ENCODE data around the gene GRM5.

DNA sequence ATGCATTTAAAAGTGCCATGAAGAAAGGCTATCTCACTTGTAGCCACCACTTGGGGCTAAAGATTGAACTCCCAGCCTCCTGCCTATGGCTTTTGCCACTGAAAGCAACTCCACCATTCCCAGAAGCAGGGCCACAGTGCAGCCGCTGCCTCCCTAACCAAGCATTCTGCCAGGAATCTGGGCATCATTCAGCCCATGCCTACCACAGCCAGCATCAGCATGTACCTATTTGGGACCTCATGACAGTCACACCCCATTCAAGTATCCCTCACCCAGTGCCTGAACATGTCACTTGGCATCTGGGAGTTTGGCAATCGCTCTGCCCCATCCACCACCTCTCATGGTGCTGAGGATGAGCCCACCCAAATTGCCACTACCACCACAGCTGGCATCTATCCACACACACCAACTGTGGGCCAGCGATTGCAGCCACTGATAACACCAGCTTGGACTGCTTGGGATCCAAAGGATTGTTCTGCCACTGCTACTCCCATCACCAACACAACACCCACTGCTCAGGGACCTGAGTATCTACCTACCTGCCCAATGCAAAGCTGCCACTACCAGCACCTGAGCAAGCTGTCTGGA is 234.4 kb downstream of the GRM5 start:
- TF ChIP-seq POLR2AphosphoS5 (IDR thresholded peaks at IDR 0.05; ENCODE audit: low read depth, low read length) (no peak), TAF1 (IDR thresholded peaks at IDR 0.05; ENCODE audit: borderline replicate concordance, insufficient read depth, low read length) (no peak), SIN3A (IDR thresholded peaks at IDR 0.05; ENCODE audit: borderline replicate concordance, insufficient read depth, low read length) (no peak), FOXP2 (optimal IDR thresholded peaks at IDR 0.05; ENCODE audit: borderline replicate concordance, extremely low read depth, extremely low read length, insufficient read depth) (no peak)
- TF ChIP-seq, protein P1, sequence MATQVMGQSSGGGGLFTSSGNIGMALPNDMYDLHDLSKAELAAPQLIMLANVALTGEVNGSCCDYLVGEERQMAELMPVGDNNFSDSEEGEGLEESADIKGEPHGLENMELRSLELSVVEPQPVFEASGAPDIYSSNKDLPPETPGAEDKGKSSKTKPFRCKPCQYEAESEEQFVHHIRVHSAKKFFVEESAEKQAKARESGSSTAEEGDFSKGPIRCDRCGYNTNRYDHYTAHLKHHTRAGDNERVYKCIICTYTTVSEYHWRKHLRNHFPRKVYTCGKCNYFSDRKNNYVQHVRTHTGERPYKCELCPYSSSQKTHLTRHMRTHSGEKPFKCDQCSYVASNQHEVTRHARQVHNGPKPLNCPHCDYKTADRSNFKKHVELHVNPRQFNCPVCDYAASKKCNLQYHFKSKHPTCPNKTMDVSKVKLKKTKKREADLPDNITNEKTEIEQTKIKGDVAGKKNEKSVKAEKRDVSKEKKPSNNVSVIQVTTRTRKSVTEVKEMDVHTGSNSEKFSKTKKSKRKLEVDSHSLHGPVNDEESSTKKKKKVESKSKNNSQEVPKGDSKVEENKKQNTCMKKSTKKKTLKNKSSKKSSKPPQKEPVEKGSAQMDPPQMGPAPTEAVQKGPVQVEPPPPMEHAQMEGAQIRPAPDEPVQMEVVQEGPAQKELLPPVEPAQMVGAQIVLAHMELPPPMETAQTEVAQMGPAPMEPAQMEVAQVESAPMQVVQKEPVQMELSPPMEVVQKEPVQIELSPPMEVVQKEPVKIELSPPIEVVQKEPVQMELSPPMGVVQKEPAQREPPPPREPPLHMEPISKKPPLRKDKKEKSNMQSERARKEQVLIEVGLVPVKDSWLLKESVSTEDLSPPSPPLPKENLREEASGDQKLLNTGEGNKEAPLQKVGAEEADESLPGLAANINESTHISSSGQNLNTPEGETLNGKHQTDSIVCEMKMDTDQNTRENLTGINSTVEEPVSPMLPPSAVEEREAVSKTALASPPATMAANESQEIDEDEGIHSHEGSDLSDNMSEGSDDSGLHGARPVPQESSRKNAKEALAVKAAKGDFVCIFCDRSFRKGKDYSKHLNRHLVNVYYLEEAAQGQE (IDR thresholded peaks at IDR 0.05; ENCODE audit: insufficient read depth in 1 of 2, low read depth in 2 of 2, low read length in 2 of 2), result no peak
